HCT116 (cell line): ENCODE data around the gene SGSH. TPM values are rescaled to one million over a fixed set of nuclear protein-coding genes. Genes with fewer than 3 reads are reported as not detected.

ENCODE experiments used
- ATAC-seq: fragments of 200-7000 bp; cut with Tn5 transposase; 2 replicates; pipeline ENCODE4 v1.9.1; 2020; ENCODE audit warnings: mild to moderate bottlenecking, moderate library complexity
- BruUV-seq: library from RNA; stranded (reverse); fragments of 400-500 nt; replicated peaks from 2 replicates; lab custom pipeline; 2021; lab: Mats Ljungman, UMichigan
- CTCF ChIA-PET: fragments of 300-600 bp; sonication (Branson Sonifier 250); formaldehyde crosslinking; loops from one replicate; lab custom pipeline; 2021; ENCODE audit warnings: antibody characterized with exemption; lab: Charles Lee
- POLR2A ChIA-PET: fragments of 300-600, 350-600 bp; sonication (Branson Sonifier 250); formaldehyde crosslinking; loops from one replicate; lab custom pipeline; 2021; ENCODE audit warnings: antibody characterized with exemption; lab: Charles Lee
- RAD21 ChIA-PET, 2 experiments: fragments of 300-600 bp; sonication (Branson Sonifier 250); formaldehyde crosslinking; loops; one replicate each; lab custom pipeline; 2023; ENCODE audit warnings: low total read pairs in 2 of 2; ENCODE audit not compliant: uncharacterized antibody in 2 of 2, unreplicated experiment in 2 of 2, low non-redundant PET in 1 of 2; lab: Charles Lee
- DNase-seq: peaks from one replicate; pipeline ENCODE4 v3.0.0-alpha.2; 2010; ENCODE audit warnings: low read depth, low spot score
- H2AFZ ChIP-seq: fragments of 200-600 bp; shearing (Covaris generic), sonication (generic); 2 replicates; pipeline ENCODE4 v1.6.1; 2017; ENCODE audit warnings: low read depth, mixed run types, mixed read lengths, antibody characterized with exemption, low read length; ENCODE audit not compliant: poor library complexity, severe bottlenecking
- H3K27ac ChIP-seq: 2 replicates; pipeline ENCODE4 v1.5.1; 2012; ENCODE audit warnings: low read depth, low read length
- H3K27me3 ChIP-seq: fragments of 200-600 bp; sonication (generic); 2 replicates; pipeline ENCODE4 v1.6.1; 2016; ENCODE audit warnings: mixed run types, low read length, mixed read lengths; ENCODE audit not compliant: insufficient read depth
- H3K36me3 ChIP-seq, 2 experiments: fragments of 200-500 bp in 1 of 2; fragments of 200-600 bp in 1 of 2; sonication (Bioruptor generic) in 1 of 2; sonication (generic) in 1 of 2; 2 replicates each; pipeline versions ENCODE4 v1.5.1 to v1.6.1; 2014 to 2016; ENCODE audit warnings: low read length in 2 of 2, inconsistent platforms in 1 of 2, mixed read lengths in 1 of 2, mixed run types in 1 of 2; ENCODE audit not compliant: insufficient read depth in 2 of 2, control insufficient read depth in 1 of 2
- H3K4me1 ChIP-seq, 2 experiments: fragments of 200-600 bp in 1 of 2; sonication (generic) in 1 of 2; 2 replicates each; pipeline versions ENCODE4 v1.5.1 to v1.6.1; 2012 to 2017; ENCODE audit warnings: low read length in 2 of 2, inconsistent platforms in 1 of 2, mild to moderate bottlenecking in 1 of 2, mixed read lengths in 1 of 2, mixed run types in 1 of 2, moderate library complexity in 1 of 2; ENCODE audit not compliant: insufficient read depth in 2 of 2, control insufficient read depth in 1 of 2
- H3K4me2 ChIP-seq: fragments of 200-600 bp; sonication (generic); 2 replicates; pipeline ENCODE4 v1.6.1; 2017; ENCODE audit warnings: mixed run types, low read length, mixed read lengths
- H3K4me3 ChIP-seq, 2 experiments: fragments of 200-600 bp in 1 of 2; sonication (generic) in 1 of 2; replicated peaks in 1 of 2; 2 replicates each; pipeline ENCODE4 v1.5.1; 2011 to 2016; ENCODE audit warnings: low read length in 2 of 2, control low read depth in 1 of 2, low read depth in 1 of 2, mild to moderate bottlenecking in 1 of 2, mixed read lengths in 1 of 2, mixed run types in 1 of 2
- H3K79me2 ChIP-seq: fragments of 200-600 bp; sonication (generic); 2 replicates; pipeline ENCODE4 v1.6.1; 2017; ENCODE audit warnings: mild to moderate bottlenecking, mixed run types, low read length, moderate library complexity, mixed read lengths; ENCODE audit not compliant: insufficient read depth
- H3K9ac ChIP-seq: fragments of 200-600 bp; sonication (generic); 2 replicates; pipeline ENCODE4 v1.6.1; 2016; ENCODE audit warnings: low read length, mixed read lengths
- H3K9me2 ChIP-seq: fragments of 200-600 bp; sonication (generic), shearing (Covaris generic); 2 replicates; pipeline ENCODE4 v1.6.1; 2017; ENCODE audit warnings: mixed run types, mild to moderate bottlenecking, moderate library complexity; ENCODE audit not compliant: insufficient read depth
- H3K9me3 ChIP-seq, 2 experiments: fragments of 200-500 bp in 1 of 2; fragments of 200-600 bp in 1 of 2; sonication (Bioruptor generic) in 1 of 2; sonication (generic) in 1 of 2; 2 replicates each; pipeline ENCODE4 v1.6.1; 2014 to 2017; ENCODE audit warnings: low read length in 2 of 2, mixed read lengths in 2 of 2, inconsistent platforms in 1 of 2, low read depth in 1 of 2, mild to moderate bottlenecking in 1 of 2, mixed run types in 1 of 2, moderate library complexity in 1 of 2; ENCODE audit not compliant: control insufficient read depth in 1 of 2, insufficient read depth in 1 of 2
- H4K20me1 ChIP-seq: fragments of 200-600 bp; sonication (generic), shearing (Covaris generic); 2 replicates; pipeline ENCODE4 v1.6.1; 2017; ENCODE audit warnings: mixed run types, mild to moderate bottlenecking, moderate library complexity; ENCODE audit not compliant: insufficient read depth
- CEBPB ChIP-seq: IDR thresholded peaks from 2 replicates; pipeline ENCODE4 v1.6.1; 2012; ENCODE audit warnings: low read depth
- EGR1 ChIP-seq: IDR thresholded peaks from 2 replicates; pipeline ENCODE4 v1.6.1; 2012; ENCODE audit warnings: low read depth
- ELF1 ChIP-seq: IDR thresholded peaks from 2 replicates; pipeline ENCODE4 v1.6.1; 2012; ENCODE audit warnings: low read depth, borderline replicate concordance
- EZH2 ChIP-seq: fragments of 200-600 bp; sonication (generic); IDR thresholded peaks from 2 replicates; pipeline ENCODE4 v1.6.1; 2017; ENCODE audit warnings: antibody characterized with exemption, mixed run types
- FOSL1 ChIP-seq: IDR thresholded peaks from 2 replicates; pipeline ENCODE4 v1.6.1; 2012; ENCODE audit warnings: low read depth
- POLR2AphosphoS5 ChIP-seq: IDR thresholded peaks from 2 replicates; pipeline ENCODE4 v1.6.1; 2011; ENCODE audit warnings: mild to moderate bottlenecking, low read depth, low read length, moderate library complexity
- RAD21 ChIP-seq: IDR thresholded peaks from 2 replicates; pipeline ENCODE4 v1.6.1; 2012; ENCODE audit warnings: low read depth, mild to moderate bottlenecking
- SRF ChIP-seq: IDR thresholded peaks from 2 replicates; pipeline ENCODE4 v1.6.1; 2012; ENCODE audit warnings: low read depth
- TCF7L2 ChIP-seq: IDR thresholded peaks from 2 replicates; pipeline ENCODE4 v1.7.0; 2011; ENCODE audit warnings: borderline replicate concordance, inconsistent platforms; ENCODE audit not compliant: insufficient read depth, insufficient read length; ENCODE audit errors: extremely low read depth
- ZFX ChIP-seq: fragments of 450-650 bp; IDR thresholded peaks from 2 replicates; pipeline ENCODE4 v1.6.1; 2017
- ZNF274 ChIP-seq: fragments of 200-500 bp; sonication (Bioruptor generic); IDR thresholded peaks from 2 replicates; pipeline ENCODE4 v1.6.1; 2014; ENCODE audit warnings: mild to moderate bottlenecking, low read depth, low read length, inconsistent platforms
- intact Hi-C: fragments of 100-400 bp; cut with micrococcal nuclease; formaldehyde crosslinking; loops from 2 replicates; pipeline ENCODE4 v1.10.0; 2022
- total RNA-seq: library from RNA; stranded (reverse); gene quantifications from one replicate; pipeline ENCODE4 v1.2.1, GENCODE V29; 2021; ENCODE audit not compliant: unreplicated experiment
- TF ChIP-seq, protein P1 (sequence below): IDR thresholded peaks from 2 replicates; pipeline ENCODE4 v1.6.1; 2011; ENCODE audit warnings: mild to moderate bottlenecking, low read length, moderate library complexity; ENCODE audit not compliant: insufficient replicate concordance; ENCODE audit errors: extremely low read depth
- TF ChIP-seq, protein P2 (sequence below): IDR thresholded peaks from 2 replicates; pipeline ENCODE4 v1.6.1; 2012

Gene SGSH
- total RNA-seq, 1 experiment from 2014 or later = 34.4 TPM

DNA sequence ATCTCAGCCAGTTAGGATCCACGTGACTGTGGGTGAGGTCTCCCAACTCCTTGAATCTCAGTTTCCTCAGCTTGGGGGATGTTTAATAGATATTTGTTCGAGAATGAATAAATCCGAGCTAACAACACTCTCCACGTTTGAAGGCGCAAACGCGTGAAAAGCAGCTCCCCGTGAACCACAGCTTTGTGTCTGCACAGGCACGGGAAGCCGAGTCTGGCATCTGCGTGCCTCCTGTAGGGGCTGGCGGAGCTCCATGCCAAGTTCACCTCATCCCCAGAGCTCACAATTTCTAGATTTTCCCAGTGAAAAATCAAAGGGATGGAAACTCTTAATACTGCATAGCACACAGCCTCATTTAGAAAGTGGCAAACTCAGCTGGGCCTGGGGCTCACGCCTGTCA lies 14.3 kb downstream of the SGSH start:
- no TSS peak for BruUV-seq
- H3K9me3 ChIP-seq = no peaks in the 10 kb centered on the region
- H3K9me2 ChIP-seq = no peaks in the 10 kb centered on the region
- peaks cover 2 to 8% of the 10 kb centered on the region in 2 experiments; a peak in 2 of 4 replicates for H3K36me3 ChIP-seq
- H3K9ac ChIP-seq = no peak overlapping the region
- CTCF ChIA-PET = no interaction called here
- no peak overlapping the region for H3K4me2 ChIP-seq
- H2AFZ ChIP-seq = no peak overlapping the region
- H3K27me3 ChIP-seq = no peaks in the 10 kb centered on the region
- H4K20me1 ChIP-seq = no peaks in the 10 kb centered on the region
- H3K79me2 ChIP-seq = no peaks in the 10 kb centered on the region
- H3K27ac ChIP-seq = no peak overlapping the region
- DNase-seq = no peak
- intact Hi-C loops = no loop called here
- TF ChIP-seq, protein P1, sequence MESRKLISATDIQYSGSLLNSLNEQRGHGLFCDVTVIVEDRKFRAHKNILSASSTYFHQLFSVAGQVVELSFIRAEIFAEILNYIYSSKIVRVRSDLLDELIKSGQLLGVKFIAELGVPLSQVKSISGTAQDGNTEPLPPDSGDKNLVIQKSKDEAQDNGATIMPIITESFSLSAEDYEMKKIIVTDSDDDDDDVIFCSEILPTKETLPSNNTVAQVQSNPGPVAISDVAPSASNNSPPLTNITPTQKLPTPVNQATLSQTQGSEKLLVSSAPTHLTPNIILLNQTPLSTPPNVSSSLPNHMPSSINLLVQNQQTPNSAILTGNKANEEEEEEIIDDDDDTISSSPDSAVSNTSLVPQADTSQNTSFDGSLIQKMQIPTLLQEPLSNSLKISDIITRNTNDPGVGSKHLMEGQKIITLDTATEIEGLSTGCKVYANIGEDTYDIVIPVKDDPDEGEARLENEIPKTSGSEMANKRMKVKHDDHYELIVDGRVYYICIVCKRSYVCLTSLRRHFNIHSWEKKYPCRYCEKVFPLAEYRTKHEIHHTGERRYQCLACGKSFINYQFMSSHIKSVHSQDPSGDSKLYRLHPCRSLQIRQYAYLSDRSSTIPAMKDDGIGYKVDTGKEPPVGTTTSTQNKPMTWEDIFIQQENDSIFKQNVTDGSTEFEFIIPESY = no peak
- TF ChIP-seq POLR2AphosphoS5 (no peak), ZFX (no peak), CEBPB (no peak), SRF (no peak), RAD21 (no peak), ZNF274 (no peak), EZH2 (no peak), TCF7L2 (no peak), ELF1 (no peak), EGR1 (no peak), FOSL1 (no peak)
- TF ChIP-seq, protein P2, sequence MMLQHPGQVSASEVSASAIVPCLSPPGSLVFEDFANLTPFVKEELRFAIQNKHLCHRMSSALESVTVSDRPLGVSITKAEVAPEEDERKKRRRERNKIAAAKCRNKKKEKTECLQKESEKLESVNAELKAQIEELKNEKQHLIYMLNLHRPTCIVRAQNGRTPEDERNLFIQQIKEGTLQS = no peak
- H3K4me3 ChIP-seq = no peak overlapping the region
- RAD21 ChIA-PET = no interaction called here
- peaks cover 0 to 7% of the 10 kb centered on the region in 2 experiments; a peak in 1 of 4 replicates for H3K4me1 ChIP-seq
- no peak for ATAC-seq
- POLR2A ChIA-PET = no interaction called here
